Chondrocyte (in vitro differentiated cells): ENCODE data around the gene ASTN2. TPM values are rescaled to one million over a fixed set of nuclear protein-coding genes. Genes with fewer than 3 reads are reported as not detected.

Experiments
- DNase-seq: peaks from one replicate; pipeline ENCODE4 v3.0.0; 2021; ENCODE audit warnings: mixed read lengths, low spot score
- H3K27ac Mint-ChIP-seq: one replicate; pipeline ENCODE4 v1.8.0; 2021; ENCODE audit warnings: mild to moderate bottlenecking, moderate library complexity, mixed read lengths; ENCODE audit not compliant: unreplicated experiment
- H3K27me3 Mint-ChIP-seq: 2 replicates; pipeline ENCODE4 v1.8.0; 2021; ENCODE audit warnings: low read depth, mixed read lengths
- H3K36me3 Mint-ChIP-seq: 2 replicates; pipeline ENCODE4 v1.8.0; 2021; ENCODE audit warnings: low read depth, mixed read lengths
- H3K4me1 Mint-ChIP-seq: 2 replicates; pipeline ENCODE4 v1.8.0; 2021; ENCODE audit warnings: low read depth, mild to moderate bottlenecking, mixed read lengths
- H3K4me3 Mint-ChIP-seq: one replicate; pipeline ENCODE4 v1.8.0; 2021; ENCODE audit warnings: mild to moderate bottlenecking, moderate library complexity, mixed read lengths; ENCODE audit not compliant: unreplicated experiment
- H3K9me3 Mint-ChIP-seq: 2 replicates; pipeline ENCODE4 v1.8.0; 2021; ENCODE audit warnings: low read depth, mixed read lengths
- total RNA-seq: library from RNA; stranded (reverse); gene quantifications from 3 replicates; pipeline ENCODE4 v1.2.1, GENCODE V29; 2021
- TF ChIP-seq, protein P1 (sequence below): fragments of 200-600 bp; sonication (generic); IDR thresholded peaks from 2 replicates; pipeline ENCODE4 v1.5.0; 2021; ENCODE audit warnings: antibody characterized with exemption, mild to moderate bottlenecking, moderate library complexity

Gene ASTN2
- total RNA-seq, 1 donor from 2014 or later, result 3.6 TPM

- Mint-ChIP-seq H3K27ac (no peak overlapping the region), H3K9me3 (no peaks in the 10 kb centered on the region), H3K4me3 (no peak overlapping the region)
Observed at GRCh38 chr9:116715751-116716150, 699.1 kb downstream of the ASTN2 start.

DNA sequence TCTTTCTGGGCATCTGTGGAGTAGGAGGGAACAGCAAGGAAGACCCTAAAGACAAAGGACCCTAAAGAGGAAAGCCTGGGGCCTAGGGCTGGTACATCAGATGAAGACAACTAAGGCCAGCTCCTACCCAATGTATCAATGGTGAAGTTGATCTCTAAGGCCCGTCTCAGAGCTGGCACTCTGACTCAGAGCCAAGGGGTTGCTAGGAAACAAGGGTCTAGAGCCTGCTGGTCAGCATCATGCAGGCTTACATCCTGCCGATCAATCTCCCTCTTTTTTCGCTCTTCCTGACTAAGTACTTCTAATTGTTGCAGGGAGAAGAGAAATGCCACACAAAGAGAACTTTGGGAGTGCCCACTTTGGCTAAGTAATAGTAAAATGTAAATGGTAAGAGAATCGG is 701.6 kb downstream of the ASTN2 start:
- Mint-ChIP-seq H3K4me1 (peaks cover 4% of the 10 kb centered on the region), H3K27me3 (no peaks in the 10 kb centered on the region), H3K36me3 (no peaks in the 10 kb centered on the region), H3K9me3 (no peaks in the 10 kb centered on the region), H3K27ac (no peak overlapping the region), H3K4me3 (no peak overlapping the region)
- TF ChIP-seq, protein P1, sequence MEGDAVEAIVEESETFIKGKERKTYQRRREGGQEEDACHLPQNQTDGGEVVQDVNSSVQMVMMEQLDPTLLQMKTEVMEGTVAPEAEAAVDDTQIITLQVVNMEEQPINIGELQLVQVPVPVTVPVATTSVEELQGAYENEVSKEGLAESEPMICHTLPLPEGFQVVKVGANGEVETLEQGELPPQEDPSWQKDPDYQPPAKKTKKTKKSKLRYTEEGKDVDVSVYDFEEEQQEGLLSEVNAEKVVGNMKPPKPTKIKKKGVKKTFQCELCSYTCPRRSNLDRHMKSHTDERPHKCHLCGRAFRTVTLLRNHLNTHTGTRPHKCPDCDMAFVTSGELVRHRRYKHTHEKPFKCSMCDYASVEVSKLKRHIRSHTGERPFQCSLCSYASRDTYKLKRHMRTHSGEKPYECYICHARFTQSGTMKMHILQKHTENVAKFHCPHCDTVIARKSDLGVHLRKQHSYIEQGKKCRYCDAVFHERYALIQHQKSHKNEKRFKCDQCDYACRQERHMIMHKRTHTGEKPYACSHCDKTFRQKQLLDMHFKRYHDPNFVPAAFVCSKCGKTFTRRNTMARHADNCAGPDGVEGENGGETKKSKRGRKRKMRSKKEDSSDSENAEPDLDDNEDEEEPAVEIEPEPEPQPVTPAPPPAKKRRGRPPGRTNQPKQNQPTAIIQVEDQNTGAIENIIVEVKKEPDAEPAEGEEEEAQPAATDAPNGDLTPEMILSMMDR, result no peak
- DNase-seq, result no peak

More at GRCh38 chr9:116715751-116716150, 699.1 kb downstream of the ASTN2 start:
- Mint-ChIP-seq H3K36me3 (peaks cover 3% of the 10 kb centered on the region), H3K27me3 (peaks cover 2% of the 10 kb centered on the region), H3K4me1 (peaks cover 4% of the 10 kb centered on the region)
- TF ChIP-seq, protein P1, result no peak
- DNase-seq, result no peak

GRCh38 chr9:116712781-116713180 is 702.1 kb downstream of the ASTN2 start:
- no peak overlapping the region for H3K27ac Mint-ChIP-seq
- TF ChIP-seq, protein P1, result no peak
- no peak for DNase-seq
- H3K36me3 Mint-ChIP-seq, result no peaks in the 10 kb centered on the region
- no peak overlapping the region for H3K4me3 Mint-ChIP-seq
- H3K4me1 Mint-ChIP-seq, result peaks cover 4% of the 10 kb centered on the region
- no peaks in the 10 kb centered on the region for H3K27me3 Mint-ChIP-seq
- no peaks in the 10 kb centered on the region for H3K9me3 Mint-ChIP-seq

DNA sequence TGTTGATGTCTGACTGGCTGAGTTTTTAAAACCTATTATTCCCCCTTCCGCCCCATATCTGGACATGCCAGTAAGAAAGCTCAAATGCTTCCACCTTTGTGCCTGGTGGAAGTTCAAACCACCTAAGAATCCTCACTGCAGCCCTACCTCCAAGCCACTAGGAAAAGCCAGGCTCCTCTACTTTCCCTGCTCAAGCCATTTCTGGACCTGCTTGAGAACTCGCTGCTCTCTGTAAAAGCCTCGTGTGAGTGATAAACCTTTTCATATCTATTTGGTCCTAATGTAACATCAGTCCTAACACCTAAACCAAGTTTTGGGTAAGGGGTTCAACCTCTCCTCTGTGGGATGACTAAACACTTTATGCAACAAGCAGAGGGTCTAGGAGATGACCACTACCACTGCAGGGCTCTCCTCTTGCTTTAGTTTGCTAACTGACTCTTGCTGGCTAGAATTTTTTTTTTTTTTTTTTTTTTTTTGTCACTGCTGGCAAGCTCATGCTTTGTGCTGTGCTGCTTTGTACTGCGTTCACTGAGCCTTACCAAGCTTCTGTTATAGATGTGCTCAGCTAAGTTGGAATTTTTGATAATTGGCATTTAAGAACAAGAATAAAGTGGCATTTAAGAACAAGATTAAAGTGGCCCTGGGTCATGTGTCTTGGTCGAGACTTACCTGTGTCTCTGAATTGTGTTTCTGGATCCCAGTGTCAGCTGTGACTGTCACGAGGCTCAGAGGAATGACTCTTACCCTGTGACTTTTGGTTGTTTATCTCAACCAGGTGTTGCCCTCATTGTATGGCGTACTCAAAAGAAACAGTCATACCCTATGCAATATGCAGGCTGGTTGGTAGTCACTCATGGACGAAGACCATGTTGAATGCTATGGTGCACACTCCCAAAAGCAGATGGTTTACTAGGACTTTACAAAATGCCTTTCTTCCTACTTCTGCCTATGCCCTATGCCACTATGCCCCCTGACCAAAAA is 708.3 kb downstream of the ASTN2 start:
- Mint-ChIP-seq H3K27me3 (no peaks in the 10 kb centered on the region), H3K9me3 (no peaks in the 10 kb centered on the region)
- TF ChIP-seq, protein P1, result no peak

GRCh38 chr9:116705531-116705930 is 709.3 kb downstream of the ASTN2 start:
- Mint-ChIP-seq H3K9me3 (no peaks in the 10 kb centered on the region), H3K4me3 (no peak overlapping the region), H3K27me3 (no peaks in the 10 kb centered on the region), H3K4me1 (peaks cover 16% of the 10 kb centered on the region), H3K27ac (no peak overlapping the region), H3K36me3 (peaks cover 11% of the 10 kb centered on the region)
- no peak for DNase-seq
- TF ChIP-seq, protein P1, result no peak

More for the DNA sequence above, 708.3 kb downstream of the ASTN2 start:
- no peak overlapping the region for H3K27ac Mint-ChIP-seq
- H3K4me1 Mint-ChIP-seq, result peaks cover 8% of the 10 kb centered on the region
- no peak overlapping the region for H3K4me3 Mint-ChIP-seq
- peaks cover 4% of the 10 kb centered on the region for H3K36me3 Mint-ChIP-seq
- DNase-seq, result no peak
